ENCODE results near the gene C14orf119.

GRCh38 chr14:23055147-23055550 lies 40.2 kb upstream of the C14orf119 start:
- TF ChIP-seq, protein P1, sequence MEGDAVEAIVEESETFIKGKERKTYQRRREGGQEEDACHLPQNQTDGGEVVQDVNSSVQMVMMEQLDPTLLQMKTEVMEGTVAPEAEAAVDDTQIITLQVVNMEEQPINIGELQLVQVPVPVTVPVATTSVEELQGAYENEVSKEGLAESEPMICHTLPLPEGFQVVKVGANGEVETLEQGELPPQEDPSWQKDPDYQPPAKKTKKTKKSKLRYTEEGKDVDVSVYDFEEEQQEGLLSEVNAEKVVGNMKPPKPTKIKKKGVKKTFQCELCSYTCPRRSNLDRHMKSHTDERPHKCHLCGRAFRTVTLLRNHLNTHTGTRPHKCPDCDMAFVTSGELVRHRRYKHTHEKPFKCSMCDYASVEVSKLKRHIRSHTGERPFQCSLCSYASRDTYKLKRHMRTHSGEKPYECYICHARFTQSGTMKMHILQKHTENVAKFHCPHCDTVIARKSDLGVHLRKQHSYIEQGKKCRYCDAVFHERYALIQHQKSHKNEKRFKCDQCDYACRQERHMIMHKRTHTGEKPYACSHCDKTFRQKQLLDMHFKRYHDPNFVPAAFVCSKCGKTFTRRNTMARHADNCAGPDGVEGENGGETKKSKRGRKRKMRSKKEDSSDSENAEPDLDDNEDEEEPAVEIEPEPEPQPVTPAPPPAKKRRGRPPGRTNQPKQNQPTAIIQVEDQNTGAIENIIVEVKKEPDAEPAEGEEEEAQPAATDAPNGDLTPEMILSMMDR (IDR thresholded peaks at IDR 0.05; ENCODE audit: insufficient read depth, low read length): no peak
- TF ChIP-seq, protein P2, sequence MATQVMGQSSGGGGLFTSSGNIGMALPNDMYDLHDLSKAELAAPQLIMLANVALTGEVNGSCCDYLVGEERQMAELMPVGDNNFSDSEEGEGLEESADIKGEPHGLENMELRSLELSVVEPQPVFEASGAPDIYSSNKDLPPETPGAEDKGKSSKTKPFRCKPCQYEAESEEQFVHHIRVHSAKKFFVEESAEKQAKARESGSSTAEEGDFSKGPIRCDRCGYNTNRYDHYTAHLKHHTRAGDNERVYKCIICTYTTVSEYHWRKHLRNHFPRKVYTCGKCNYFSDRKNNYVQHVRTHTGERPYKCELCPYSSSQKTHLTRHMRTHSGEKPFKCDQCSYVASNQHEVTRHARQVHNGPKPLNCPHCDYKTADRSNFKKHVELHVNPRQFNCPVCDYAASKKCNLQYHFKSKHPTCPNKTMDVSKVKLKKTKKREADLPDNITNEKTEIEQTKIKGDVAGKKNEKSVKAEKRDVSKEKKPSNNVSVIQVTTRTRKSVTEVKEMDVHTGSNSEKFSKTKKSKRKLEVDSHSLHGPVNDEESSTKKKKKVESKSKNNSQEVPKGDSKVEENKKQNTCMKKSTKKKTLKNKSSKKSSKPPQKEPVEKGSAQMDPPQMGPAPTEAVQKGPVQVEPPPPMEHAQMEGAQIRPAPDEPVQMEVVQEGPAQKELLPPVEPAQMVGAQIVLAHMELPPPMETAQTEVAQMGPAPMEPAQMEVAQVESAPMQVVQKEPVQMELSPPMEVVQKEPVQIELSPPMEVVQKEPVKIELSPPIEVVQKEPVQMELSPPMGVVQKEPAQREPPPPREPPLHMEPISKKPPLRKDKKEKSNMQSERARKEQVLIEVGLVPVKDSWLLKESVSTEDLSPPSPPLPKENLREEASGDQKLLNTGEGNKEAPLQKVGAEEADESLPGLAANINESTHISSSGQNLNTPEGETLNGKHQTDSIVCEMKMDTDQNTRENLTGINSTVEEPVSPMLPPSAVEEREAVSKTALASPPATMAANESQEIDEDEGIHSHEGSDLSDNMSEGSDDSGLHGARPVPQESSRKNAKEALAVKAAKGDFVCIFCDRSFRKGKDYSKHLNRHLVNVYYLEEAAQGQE (IDR thresholded peaks at IDR 0.05; ENCODE audit: insufficient replicate concordance, low read depth): no peak
